Activated CD4-positive, alpha-beta T cell treated with anti-CD3 and anti-CD28 coated beads, Interleukin-2, amount 50 U/mL, for 24 hours (primary cell): ENCODE data around the gene IGFL2.
"Not testable (repeated sequence)": the region's sequence is repeated elsewhere in the genome, so short reads cannot be mapped to it uniquely, and the experiment has no call there.

Source experiments
- DNase-seq, 2 donors: peaks; one replicate each; pipeline ENCODE4 v3.0.0-alpha.2; 2020; ENCODE audit warnings: low read depth in 1 of 2, low spot score in 1 of 2

Gene IGFL2

DNA sequence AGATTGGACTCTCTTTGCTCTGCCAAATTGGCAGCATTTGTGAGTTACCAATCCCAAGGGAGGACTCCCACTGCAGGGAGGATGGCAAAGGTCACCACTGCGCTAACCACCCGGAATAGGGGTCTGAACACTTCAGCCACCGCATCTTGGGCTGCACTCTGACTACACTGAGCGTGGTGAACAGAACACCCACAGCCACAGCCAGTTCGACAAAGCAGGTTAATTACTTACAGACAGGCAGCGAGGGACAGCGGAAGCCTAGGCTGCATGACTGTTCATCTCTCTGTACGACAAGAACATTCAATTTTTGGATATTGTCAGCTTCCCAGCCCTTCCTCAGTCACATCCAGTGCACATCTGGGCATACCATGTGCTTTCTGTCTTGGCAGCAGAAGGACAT, 59.8 kb downstream of the IGFL2 start:
- not testable (repeated sequence) for DNase-seq

DNA sequence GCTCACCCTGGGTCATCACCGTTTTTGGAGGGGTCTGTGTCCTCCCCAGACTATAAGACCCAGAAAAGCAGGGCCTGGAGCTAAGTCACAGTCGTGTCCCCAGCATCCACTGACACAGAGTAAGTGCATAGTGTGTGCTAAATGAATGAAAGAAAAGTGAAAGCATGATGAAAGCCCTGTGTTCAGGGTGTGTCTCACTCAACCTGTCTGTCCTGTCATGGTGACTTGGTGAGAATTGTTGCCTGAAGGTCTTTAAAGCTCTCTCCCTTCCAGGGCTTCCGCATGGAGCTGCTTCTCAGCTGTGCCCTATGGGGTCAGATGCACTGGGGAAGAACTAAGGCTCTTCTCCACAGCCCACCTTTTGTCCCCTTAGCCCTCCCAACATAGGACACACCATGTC, 61.0 kb downstream of the IGFL2 start:
- no peak for DNase-seq

DNA sequence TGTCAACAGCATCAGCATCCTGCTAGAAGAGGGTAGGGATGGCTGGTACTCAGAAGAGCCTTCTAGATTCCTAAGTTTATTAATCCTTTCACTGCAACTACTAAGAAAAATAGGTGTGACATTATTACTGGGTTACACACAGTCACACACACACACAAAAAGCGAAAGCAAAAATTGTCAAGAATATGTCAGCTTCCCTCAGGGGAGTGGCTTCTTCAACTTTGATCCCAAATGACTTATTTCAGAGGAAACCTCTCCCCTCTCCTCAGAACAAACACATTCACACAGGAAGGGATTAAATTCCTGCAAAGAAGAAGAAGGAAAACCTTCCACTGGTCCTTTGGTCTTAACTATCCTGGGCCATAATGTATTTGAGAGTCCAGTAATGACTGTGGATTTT, 61.4 kb downstream of the IGFL2 start:
- no peak for DNase-seq

DNA sequence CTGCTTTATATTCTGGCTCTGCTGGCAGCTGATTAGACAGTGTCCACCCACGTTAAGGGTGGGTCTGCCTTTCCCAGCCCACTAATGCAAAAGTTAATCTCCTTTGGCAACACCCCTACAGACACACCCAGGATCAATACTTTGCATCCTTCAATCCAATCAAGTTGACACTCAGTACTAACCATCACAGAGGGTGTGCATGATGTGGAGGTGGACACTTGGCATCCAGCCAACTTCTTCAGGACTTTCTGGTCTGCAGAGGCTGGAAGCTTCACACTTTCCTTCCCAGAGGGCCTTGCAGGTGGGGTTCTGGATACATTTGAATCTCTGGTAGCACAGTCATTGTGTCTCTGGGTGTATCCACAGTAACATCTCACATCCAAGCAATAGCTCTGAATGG, 62.6 kb downstream of the IGFL2 start:
- DNase-seq, result no peak
